Stimulated activated CD8-positive, alpha-beta memory T cell treated with anti-CD3 and anti-CD28 coated beads, Interleukin-7, amount 100 ng/mL, for 48 hours (primary cell): ENCODE data around the gene GADD45A.
"Not testable (repeated sequence)": the region's sequence is repeated elsewhere in the genome, so short reads cannot be mapped to it uniquely, and the experiment has no call there.

Experiments used
- DNase-seq, 2 donors: peaks; one replicate each; pipeline ENCODE4 v3.0.0-alpha.2; 2020; ENCODE audit warnings: low read depth in 1 of 2; ENCODE audit errors: extremely low read depth in 1 of 2

Gene GADD45A

GRCh38 chr1:67685067-67685557, at the start of gene GADD45A:
TSS of gene GADD45A (plus strand) at chr1:67685201. CDS start at chr1:67685495, 294 bp downstream.
- DNase-seq: peak; percentile 88 to 96

- no peak for DNase-seq
Observed at GRCh38 chr1:67636146-67636545, 48.9 kb upstream of the GADD45A start.

- DNase-seq: no peak
Observed at GRCh38 chr1:67639361-67639760, 45.6 kb upstream of the GADD45A start.

GRCh38 chr1:67642629-67643028, 42.4 kb upstream of the GADD45A start:
- DNase-seq: no peak

GRCh38 chr1:67644566-67644965, 40.4 kb upstream of the GADD45A start:
- no peak for DNase-seq

- no peak for DNase-seq
Observed at GRCh38 chr1:67645495-67646144, 39.4 kb upstream of the GADD45A start.

GRCh38 chr1:67646145-67647035, 38.6 kb upstream of the GADD45A start:
- DNase-seq: no peak

- no peak for DNase-seq
Observed at GRCh38 chr1:67647036-67647798, 37.8 kb upstream of the GADD45A start.

- no peak for DNase-seq
Observed at GRCh38 chr1:67647814-67648358, 37.1 kb upstream of the GADD45A start.

- no peak for DNase-seq
Observed at GRCh38 chr1:67648582-67649326, 36.2 kb upstream of the GADD45A start.

- DNase-seq: no peak
Observed at GRCh38 chr1:67650061-67650460, 34.9 kb upstream of the GADD45A start.

- no peak for DNase-seq
Observed at GRCh38 chr1:67651031-67651430, 34.0 kb upstream of the GADD45A start.

GRCh38 chr1:67652800-67653199, 32.2 kb upstream of the GADD45A start:
- DNase-seq: no peak

- DNase-seq: no peak
Observed at GRCh38 chr1:67653304-67653703, 31.7 kb upstream of the GADD45A start.

GRCh38 chr1:67655581-67655980, 29.4 kb upstream of the GADD45A start:
- no peak for DNase-seq

GRCh38 chr1:67657152-67657551, 27.8 kb upstream of the GADD45A start:
- DNase-seq: not testable (repeated sequence)

- DNase-seq: no peak
Observed at GRCh38 chr1:67659229-67659628, 25.8 kb upstream of the GADD45A start.

GRCh38 chr1:67662884-67663283, 22.1 kb upstream of the GADD45A start:
- no peak for DNase-seq

- no peak for DNase-seq
Observed at GRCh38 chr1:67664048-67664447, 21.0 kb upstream of the GADD45A start.

GRCh38 chr1:67665307-67665706, 19.7 kb upstream of the GADD45A start:
- not testable (repeated sequence) for DNase-seq
